Parathyroid adenoma (tissue), 2 donors: ENCODE data around the gene ATP10D.

Experiments
- H2AFZ ChIP-seq: fragments of 300-600 bp; sonication (generic); one replicate; pipeline ENCODE4 v1.7.0; 2017; ENCODE audit warnings: antibody characterized with exemption, mild to moderate bottlenecking
- H3K27ac ChIP-seq: fragments of 300-600 bp; sonication (generic); one replicate; pipeline ENCODE4 v1.7.0; 2017
- H3K27me3 ChIP-seq: fragments of 300-600 bp; sonication (generic); one replicate; pipeline ENCODE4 v1.7.0; 2017; ENCODE audit warnings: low read length; ENCODE audit not compliant: control insufficient read depth, insufficient read depth
- H3K36me3 ChIP-seq: fragments of 300-600 bp; sonication (generic); one replicate; pipeline ENCODE4 v1.7.0; 2017; ENCODE audit warnings: low read length; ENCODE audit not compliant: control insufficient read depth, insufficient read depth
- H3K4me1 ChIP-seq: fragments of 300-600 bp; sonication (generic); one replicate; pipeline ENCODE4 v1.7.0; 2017; ENCODE audit warnings: control low read depth
- H3K4me2 ChIP-seq: fragments of 300-600 bp; sonication (generic); one replicate; pipeline ENCODE4 v1.7.0; 2017; ENCODE audit warnings: low read length
- H3K4me3 ChIP-seq: fragments of 300-600 bp; sonication (generic); one replicate; pipeline ENCODE4 v1.7.0; 2017; ENCODE audit warnings: low read depth, low read length
- H3K79me2 ChIP-seq: fragments of 300-600 bp; sonication (generic); one replicate; pipeline ENCODE4 v1.7.0; 2017; ENCODE audit warnings: control low read depth
- H3K9ac ChIP-seq: fragments of 300-600 bp; sonication (generic); one replicate; pipeline ENCODE4 v1.7.0; 2017; ENCODE audit warnings: mild to moderate bottlenecking
- H3K9me3 ChIP-seq: fragments of 300-600 bp; sonication (generic); one replicate; pipeline ENCODE4 v1.7.0; 2017; ENCODE audit warnings: low read length; ENCODE audit not compliant: control insufficient read depth
- CTCF ChIP-seq: fragments of 300-600 bp; sonication (generic); IDR thresholded peaks from one replicate; pipeline ENCODE4 v1.7.0; 2017; ENCODE audit warnings: antibody characterized with exemption, mild to moderate bottlenecking
- donor health status: primary hyperparathyroidism.

Gene ATP10D

GRCh38 chr4:47531954-47532321, 46.9 kb downstream of the ATP10D start:
- Histone ChIP-seq H2AFZ (no peak overlapping the region), H3K4me1 (no peaks in the 10 kb centered on the region), H3K4me2 (no peak overlapping the region), H3K9me3 (no peaks in the 10 kb centered on the region), H3K4me3 (no peak overlapping the region), H3K27ac (no peak overlapping the region), H3K27me3 (no peaks in the 10 kb centered on the region), H3K36me3 (no peaks in the 10 kb centered on the region), H3K9ac (no peak overlapping the region), H3K79me2 (no peaks in the 10 kb centered on the region)
- TF ChIP-seq CTCF, result no peak

GRCh38 chr4:47532658-47533057, 47.6 kb downstream of the ATP10D start:
- no peak overlapping the region for H2AFZ ChIP-seq
- H3K4me3 ChIP-seq, result no peak overlapping the region
- no peaks in the 10 kb centered on the region for H3K4me1 ChIP-seq
- H3K9ac ChIP-seq, result no peak overlapping the region
- H3K4me2 ChIP-seq, result no peak overlapping the region
- H3K27me3 ChIP-seq, result no peaks in the 10 kb centered on the region
- no peaks in the 10 kb centered on the region for H3K9me3 ChIP-seq
- H3K79me2 ChIP-seq, result no peaks in the 10 kb centered on the region
- TF ChIP-seq CTCF, result no peak
- H3K27ac ChIP-seq, result no peak overlapping the region
- no peaks in the 10 kb centered on the region for H3K36me3 ChIP-seq

- Histone ChIP-seq H3K36me3 (no peaks in the 10 kb centered on the region), H3K4me1 (no peaks in the 10 kb centered on the region)
These were observed 48.7 kb downstream of the ATP10D start for GRCh38 chr4:47533689-47534347.

GRCh38 chr4:47534772-47535171, 49.7 kb downstream of the ATP10D start:
- H3K9me3 ChIP-seq, result no peaks in the 10 kb centered on the region
- H3K27ac ChIP-seq, result no peak overlapping the region
- H3K36me3 ChIP-seq, result no peaks in the 10 kb centered on the region
- H3K4me2 ChIP-seq, result no peak overlapping the region
- H2AFZ ChIP-seq, result no peak overlapping the region
- H3K4me1 ChIP-seq, result no peaks in the 10 kb centered on the region
- no peaks in the 10 kb centered on the region for H3K79me2 ChIP-seq
- no peaks in the 10 kb centered on the region for H3K27me3 ChIP-seq
- H3K9ac ChIP-seq, result no peak overlapping the region
- no peak for TF ChIP-seq CTCF
- H3K4me3 ChIP-seq, result no peak overlapping the region

More at GRCh38 chr4:47533689-47534347, 48.7 kb downstream of the ATP10D start:
- no peak overlapping the region for H3K4me2 ChIP-seq
- H3K79me2 ChIP-seq, result no peaks in the 10 kb centered on the region
- H3K9ac ChIP-seq, result no peak overlapping the region
- H2AFZ ChIP-seq, result no peak overlapping the region
- TF ChIP-seq CTCF, result no peak
- H3K9me3 ChIP-seq, result no peaks in the 10 kb centered on the region
- no peak overlapping the region for H3K27ac ChIP-seq
- no peaks in the 10 kb centered on the region for H3K27me3 ChIP-seq
- no peak overlapping the region for H3K4me3 ChIP-seq

- H3K27ac ChIP-seq, result no peak overlapping the region
- H2AFZ ChIP-seq, result no peak overlapping the region
- no peak overlapping the region for H3K4me3 ChIP-seq
- H3K4me1 ChIP-seq, result no peaks in the 10 kb centered on the region
- no peaks in the 10 kb centered on the region for H3K36me3 ChIP-seq
- no peaks in the 10 kb centered on the region for H3K79me2 ChIP-seq
- H3K9ac ChIP-seq, result no peak overlapping the region
- H3K4me2 ChIP-seq, result no peak overlapping the region
- TF ChIP-seq CTCF, result no peak
- H3K27me3 ChIP-seq, result no peaks in the 10 kb centered on the region
- no peaks in the 10 kb centered on the region for H3K9me3 ChIP-seq
These were observed 50.6 kb downstream of the ATP10D start for GRCh38 chr4:47535567-47536147.
